SK-N-SH treated with all-trans-retinoic acid at 6 μM for 48 hours (cell line): ENCODE data around the gene DDX1.

Experiments
- CREB5 ChIP-seq: fragments of 250-450 bp; sonication (Bioruptor Pico); IDR thresholded peaks from 2 replicates; pipeline ENCODE4 v1.5.1; 2020; ENCODE audit warnings: low read depth, mild to moderate bottlenecking, moderate library complexity
- CSRNP3 ChIP-seq: fragments of 250-450 bp; sonication (Bioruptor Pico); IDR thresholded peaks from 2 replicates; pipeline ENCODE4 v1.5.1; 2021; ENCODE audit warnings: mild to moderate bottlenecking, moderate library complexity
- ESRRG ChIP-seq: fragments of 250-450 bp; sonication (Bioruptor Pico); IDR thresholded peaks from 2 replicates; pipeline ENCODE4 v1.6.1; 2021; ENCODE audit warnings: mild to moderate bottlenecking
- GLIS3 ChIP-seq: fragments of 250-450 bp; sonication (Bioruptor Pico); IDR thresholded peaks from 2 replicates; pipeline ENCODE4 v1.5.0; 2020; ENCODE audit warnings: mild to moderate bottlenecking, moderate library complexity
- ISL1 ChIP-seq: fragments of 250-450 bp; sonication (Bioruptor Pico); IDR thresholded peaks from 2 replicates; pipeline ENCODE4 v2.1.2; 2022; ENCODE audit warnings: mild to moderate bottlenecking, moderate library complexity
- OSR1 ChIP-seq: fragments of 250-450 bp; sonication (Bioruptor Pico); IDR thresholded peaks from 2 replicates; pipeline ENCODE4 v1.8.0; 2022; ENCODE audit warnings: moderate library complexity, mild to moderate bottlenecking, inconsistent platforms
- PATZ1 ChIP-seq: fragments of 250-450 bp; sonication (Bioruptor Pico); IDR thresholded peaks from 2 replicates; pipeline ENCODE4 v1.8.0; 2020; ENCODE audit warnings: mild to moderate bottlenecking, moderate library complexity, borderline replicate concordance
- PPARA ChIP-seq: fragments of 250-450 bp; sonication (Bioruptor Pico); IDR thresholded peaks from 2 replicates; pipeline ENCODE4 v1.5.0; 2020; ENCODE audit warnings: mild to moderate bottlenecking, borderline replicate concordance
- RARB ChIP-seq: fragments of 250-450 bp; sonication (Bioruptor Pico); IDR thresholded peaks from 2 replicates; pipeline ENCODE4 v1.8.0; 2021; ENCODE audit warnings: mild to moderate bottlenecking, moderate library complexity
- TCF4 ChIP-seq: fragments of 250-450 bp; sonication (Bioruptor Pico); IDR thresholded peaks from 2 replicates; pipeline ENCODE4 v1.8.0; 2021; ENCODE audit warnings: mild to moderate bottlenecking, moderate library complexity, borderline replicate concordance
- ZC3H10 ChIP-seq: fragments of 250-450 bp; sonication (Bioruptor Pico); IDR thresholded peaks from 2 replicates; pipeline ENCODE4 v1.5.1; 2021; ENCODE audit warnings: mild to moderate bottlenecking, moderate library complexity
- ZFP3 ChIP-seq: fragments of 250-450 bp; sonication (Bioruptor Pico); IDR thresholded peaks from 2 replicates; pipeline ENCODE4 v1.5.0; 2020; ENCODE audit warnings: mild to moderate bottlenecking, moderate library complexity
- ZNF70 ChIP-seq: fragments of 450-650 bp; formaldehyde crosslinking; IDR thresholded peaks from 2 replicates; pipeline ENCODE4 v1.5.0; 2020; ENCODE audit warnings: mild to moderate bottlenecking, moderate library complexity
- ZNF8 ChIP-seq: fragments of 450-650 bp; formaldehyde crosslinking; IDR thresholded peaks from 2 replicates; pipeline ENCODE4 v1.5.0; 2020; ENCODE audit warnings: mild to moderate bottlenecking, moderate library complexity

- TF ChIP-seq CREB5 (CRISPR knock-in tag) (no peak), PATZ1 (CRISPR knock-in tag) (no peak), PPARA (CRISPR knock-in tag) (no peak), ZFP3 (CRISPR knock-in tag) (no peak), RARB (no peak), ISL1 (CRISPR knock-in tag) (no peak), ESRRG (CRISPR knock-in tag) (no peak), GLIS3 (CRISPR knock-in tag) (no peak), TCF4 (CRISPR knock-in tag) (no peak), ZC3H10 (CRISPR knock-in tag) (no peak), ZNF70 (CRISPR knock-in tag) (no peak), ZNF8 (CRISPR knock-in tag) (no peak), OSR1 (CRISPR knock-in tag) (no peak), CSRNP3 (no peak)
Observed at GRCh38 chr2:15563227-15564100, 28.2 kb upstream of the DDX1 start.
